ENCODE data around the gene IFT122. TPM values are rescaled to one million over a fixed set of nuclear protein-coding genes. Genes with fewer than 3 reads are reported as not detected.

IFT122 gene
- total RNA-seq, 1 donor from 2014 or later = 22.5 TPM

DNA sequence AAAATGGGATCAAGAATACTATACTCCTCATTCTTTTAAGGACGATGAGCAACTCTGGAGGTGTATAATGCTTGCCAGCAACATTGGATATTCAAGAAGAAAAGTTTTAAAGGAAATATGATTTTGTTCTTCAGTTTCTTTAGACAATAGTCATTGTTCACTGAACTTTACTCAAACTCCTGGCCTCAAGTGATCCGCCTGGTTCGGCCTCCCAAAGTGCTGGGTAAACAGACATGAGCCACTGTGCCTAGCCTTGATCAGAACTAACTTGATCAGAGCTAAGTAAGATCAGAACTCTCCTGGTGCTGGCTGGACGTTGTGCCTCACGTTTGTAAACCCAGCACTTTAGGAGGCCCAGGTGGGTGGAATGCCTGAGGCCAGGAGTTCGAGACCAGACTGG, 24.2 kb upstream of the IFT122 start:
- intact Hi-C loops (cut with micrococcal nuclease) = no loop called here

DNA sequence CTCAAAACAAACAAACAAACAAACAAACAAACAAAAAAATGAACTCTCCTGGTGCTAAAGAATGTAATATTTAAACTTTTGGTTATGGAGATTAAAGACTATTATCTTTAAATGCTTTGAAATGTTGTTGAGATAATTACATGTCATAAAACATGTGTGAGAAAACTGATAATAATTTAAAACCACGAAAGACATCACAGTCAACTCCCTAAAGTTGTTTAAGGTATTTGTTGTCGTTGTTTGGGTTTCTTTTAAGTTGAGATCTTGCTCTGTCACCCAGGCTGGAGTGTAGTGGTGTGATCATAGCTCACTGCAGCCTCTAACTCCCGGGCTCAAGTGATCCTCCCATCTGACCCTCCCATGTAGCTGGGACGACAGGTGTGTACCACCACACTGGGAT, 23.6 kb upstream of the IFT122 start:
- intact Hi-C loops (cut with micrococcal nuclease) = no loop called here

DNA sequence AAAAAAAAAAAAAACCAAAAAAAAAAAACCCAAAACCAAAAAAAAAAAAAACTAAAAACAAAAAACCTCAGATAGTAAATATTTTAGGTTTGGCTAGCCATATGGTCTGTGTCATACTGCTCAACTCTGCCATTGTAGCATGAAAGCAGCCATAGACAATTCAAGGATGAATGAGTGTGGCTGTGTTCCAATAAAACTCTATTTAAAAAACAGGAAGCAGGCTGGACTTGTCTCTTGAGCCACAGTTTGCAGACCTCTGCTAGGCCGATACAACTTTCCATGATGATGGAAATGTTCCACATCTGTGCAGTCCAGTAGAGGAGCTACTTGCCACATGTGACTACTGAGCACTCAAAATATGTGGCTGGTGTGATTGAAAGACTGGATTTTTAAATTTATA, 22.7 kb upstream of the IFT122 start:
- intact Hi-C loops (cut with micrococcal nuclease) = no loop called here

DNA sequence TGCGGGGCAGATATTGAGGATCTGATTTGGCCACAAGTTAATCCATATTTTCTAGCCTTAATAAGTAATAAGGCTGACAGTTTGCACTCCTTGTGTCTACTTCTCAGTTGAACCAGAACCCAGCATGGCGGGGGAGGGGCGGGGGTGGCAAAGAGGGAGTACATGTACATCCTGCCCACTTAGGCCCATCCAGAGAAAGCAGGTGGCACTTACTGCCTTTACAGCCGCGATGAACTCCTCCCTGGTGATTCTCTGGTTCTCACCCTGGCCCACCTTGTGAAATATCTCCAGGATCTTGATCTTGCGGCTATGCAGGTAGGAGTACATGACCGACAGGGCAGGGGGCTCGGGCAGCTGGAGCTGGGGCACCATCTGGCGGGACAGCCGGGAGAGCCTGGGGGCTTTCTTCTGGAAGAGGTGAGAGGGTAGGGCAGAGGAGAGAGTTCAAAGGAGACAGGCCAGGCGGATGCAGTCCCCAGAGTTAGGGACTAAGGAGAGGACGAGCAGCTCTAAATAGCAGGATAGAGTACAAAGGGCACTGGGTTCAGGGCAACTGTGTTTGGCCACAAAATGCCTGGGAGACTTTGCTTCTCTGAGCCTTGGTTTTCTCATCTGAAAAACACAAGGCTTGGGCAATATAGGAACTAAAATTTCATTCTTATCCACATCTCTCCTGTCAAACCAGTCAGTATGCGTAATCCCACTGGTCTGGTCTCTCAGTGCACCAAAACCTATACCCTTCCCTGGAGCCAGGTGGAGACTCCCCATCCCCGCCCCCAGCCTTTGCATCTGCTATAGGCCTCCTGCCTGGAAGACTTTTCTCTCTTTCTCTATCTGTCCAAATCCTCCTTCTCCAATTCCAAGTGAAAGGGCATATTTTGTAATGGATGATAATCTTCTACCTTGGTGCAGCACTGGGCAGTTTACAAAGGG, 21.7 kb upstream of the IFT122 start:
- intact Hi-C loops (cut with micrococcal nuclease) = no loop called here

DNA sequence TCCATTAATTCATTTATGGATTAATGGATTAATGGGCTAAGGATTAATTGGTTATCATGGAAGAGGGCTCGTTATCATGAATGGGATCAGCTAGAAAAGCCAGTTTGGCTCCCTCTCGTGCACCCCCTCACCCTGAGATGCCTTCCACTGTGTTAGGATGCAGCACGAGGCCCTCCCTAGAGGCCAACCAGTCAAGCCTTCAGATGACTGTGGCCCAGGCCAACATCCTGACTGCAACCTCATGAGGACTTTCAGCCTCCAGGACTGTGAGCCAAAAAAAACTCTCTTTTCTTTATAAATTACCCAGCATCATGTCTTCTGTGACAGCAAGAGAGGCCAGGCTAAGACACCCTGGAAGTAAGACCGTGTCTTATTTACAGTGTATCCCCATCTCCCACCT, 20.5 kb upstream of the IFT122 start:
- intact Hi-C loops (cut with micrococcal nuclease) = no loop called here

DNA sequence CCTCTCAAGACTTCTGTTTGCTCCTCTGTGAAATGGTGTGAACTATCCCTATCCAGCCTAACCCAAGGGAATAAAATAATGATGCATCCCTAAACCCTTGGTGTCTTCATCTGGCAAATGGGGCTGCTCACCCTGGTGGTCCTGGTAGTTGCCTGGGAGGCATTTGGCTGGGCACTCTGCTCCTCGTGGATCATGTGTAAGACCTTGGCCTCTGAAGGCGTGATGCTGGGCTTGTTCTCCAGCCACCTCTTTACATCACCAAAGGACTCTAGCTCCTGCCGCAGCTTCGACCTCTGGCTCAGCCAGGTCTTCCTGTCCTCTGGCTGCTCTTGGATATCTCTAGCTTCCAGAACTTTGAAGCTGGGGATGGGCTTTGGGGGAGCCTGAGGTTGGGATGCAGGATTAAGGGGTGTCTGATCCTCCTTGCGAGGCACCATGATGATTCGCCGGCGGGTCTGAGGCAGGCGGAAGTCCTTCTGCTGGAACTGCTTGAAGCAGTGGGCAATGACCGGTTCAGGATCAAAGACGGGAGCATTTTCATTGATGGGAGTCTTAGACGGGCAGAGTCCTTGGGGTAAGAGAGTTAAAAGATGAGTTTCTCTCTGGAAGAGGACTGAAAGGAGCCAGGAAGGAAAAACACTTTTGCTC, 18.7 kb upstream of the IFT122 start:
- intact Hi-C loops (cut with micrococcal nuclease) = no loop called here

DNA sequence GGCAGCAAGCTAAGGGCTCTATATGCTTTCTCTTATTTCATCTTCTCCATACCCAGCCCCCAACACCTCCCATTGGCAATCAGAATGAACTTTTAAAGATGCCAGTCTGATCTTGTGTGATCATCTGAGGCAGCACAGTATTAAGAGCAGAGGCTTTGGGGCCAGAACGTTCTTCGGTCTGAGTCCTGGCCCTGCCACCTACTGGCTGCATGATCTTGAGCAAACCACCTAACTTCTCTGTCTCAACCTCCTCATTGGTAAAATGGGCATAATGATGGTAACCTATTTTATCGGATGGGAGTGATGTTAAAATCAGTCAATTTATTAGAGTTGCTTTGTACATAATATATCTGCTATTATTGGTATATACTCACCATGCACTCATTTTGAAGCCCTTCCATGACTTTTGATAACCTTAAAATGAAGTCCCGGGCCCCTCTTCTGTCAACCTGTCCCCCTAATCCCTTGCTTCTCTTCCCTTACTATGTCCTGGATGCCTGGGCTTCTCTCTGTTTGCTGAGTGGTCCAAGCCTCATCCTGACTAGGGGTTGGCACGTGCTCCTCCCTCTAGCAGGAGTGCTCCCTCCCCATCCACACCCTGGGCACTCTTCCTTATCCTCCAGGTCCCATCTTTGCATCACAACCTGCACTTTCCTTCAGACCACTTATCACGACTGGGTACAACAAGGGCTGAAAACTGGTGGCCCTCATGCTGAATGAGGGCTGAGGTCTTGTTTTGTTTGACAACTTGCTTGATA, 17.9 kb upstream of the IFT122 start:
- intact Hi-C loops (cut with micrococcal nuclease) = no loop called here

DNA sequence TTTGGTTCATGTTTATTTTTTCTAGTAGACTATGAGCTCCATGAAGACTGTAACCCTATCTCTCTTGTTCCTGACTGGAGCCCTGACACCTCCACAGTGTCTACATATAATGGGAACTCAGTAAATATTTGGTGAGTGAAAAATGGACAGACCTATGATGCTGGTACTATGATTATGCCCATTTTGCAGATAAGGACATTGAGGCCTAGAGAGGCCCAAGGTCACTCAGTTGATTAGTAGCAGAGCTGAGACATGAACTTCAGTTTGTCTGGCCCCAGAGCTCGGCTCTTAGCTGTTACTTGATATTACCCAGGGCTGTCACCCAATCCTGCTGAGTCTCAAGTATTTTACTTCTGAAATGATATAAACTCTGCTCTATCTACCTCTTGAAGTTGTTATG, 17.1 kb upstream of the IFT122 start:
- intact Hi-C loops (cut with micrococcal nuclease) = no loop called here

DNA sequence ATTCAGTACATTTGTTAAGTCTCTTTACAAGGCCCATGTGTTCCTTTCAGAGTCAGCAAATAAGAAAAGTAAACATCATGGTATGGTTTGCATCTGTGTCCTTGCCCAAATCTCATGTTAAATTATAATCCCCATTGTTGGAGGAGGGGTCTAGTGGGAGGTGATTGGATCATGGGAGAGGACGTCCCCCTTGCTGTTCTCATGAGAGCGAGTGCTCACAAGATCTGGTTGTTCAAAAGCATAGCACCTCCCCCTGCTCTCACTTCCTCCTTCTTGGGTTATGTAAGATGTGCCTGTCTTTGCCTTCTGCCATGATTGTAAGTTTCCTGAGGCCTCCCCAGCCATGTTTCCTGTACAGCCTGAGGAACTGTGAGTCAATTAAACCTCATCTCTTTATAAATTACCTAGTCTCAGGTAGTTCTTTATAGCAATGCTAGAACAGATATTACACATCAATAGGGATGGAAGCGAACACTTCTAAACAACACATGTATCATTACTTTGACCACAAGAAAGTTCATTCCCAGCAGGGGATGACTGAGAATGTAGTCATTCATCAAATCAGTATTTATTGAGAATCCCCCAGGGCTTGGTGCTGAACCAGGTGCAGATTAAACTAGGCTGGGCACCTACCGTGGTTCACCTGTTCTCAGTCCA, 15.7 kb upstream of the IFT122 start:
- intact Hi-C loops (cut with micrococcal nuclease) = no loop called here

DNA sequence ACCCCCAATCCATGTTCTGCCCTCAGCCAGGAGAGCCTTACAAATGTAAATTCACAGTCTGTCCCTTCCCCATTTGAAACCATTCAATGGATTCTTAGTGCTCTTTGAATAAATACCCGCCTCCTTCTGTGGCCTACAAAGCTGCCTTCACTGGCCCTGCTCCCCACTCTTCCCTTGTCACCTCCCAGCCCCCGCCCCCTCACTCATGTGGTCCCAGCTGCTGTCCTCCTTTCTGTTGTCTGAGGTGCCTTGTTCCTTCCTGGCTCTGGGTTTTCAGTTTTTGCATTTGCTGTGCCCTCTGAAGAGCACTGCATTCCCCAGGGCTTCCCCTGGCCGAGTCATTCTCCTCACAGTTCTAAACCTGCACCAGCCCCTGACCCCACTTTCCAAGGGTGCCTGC, 14.8 kb upstream of the IFT122 start:
- intact Hi-C loops (cut with micrococcal nuclease) = no loop called here

DNA sequence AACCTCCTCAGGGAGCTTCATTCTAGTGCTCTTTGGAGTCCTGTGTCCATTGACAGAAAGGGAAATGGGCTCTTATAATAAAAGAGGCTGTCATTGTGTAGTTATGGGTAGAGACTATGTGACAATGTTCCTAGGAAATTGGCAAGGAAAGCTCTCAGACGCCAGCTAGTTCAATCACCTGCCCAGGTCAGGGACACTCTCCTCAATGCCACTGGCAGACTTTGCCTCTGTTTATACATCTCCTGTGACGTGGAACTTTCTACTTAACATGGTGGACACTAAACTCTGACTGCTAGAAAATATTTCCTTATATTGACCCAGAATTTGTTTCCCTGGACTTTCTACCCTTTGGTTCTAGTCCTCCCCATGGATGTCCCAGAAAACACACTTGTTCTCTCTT, 14.4 kb upstream of the IFT122 start:
- intact Hi-C loops (cut with micrococcal nuclease) = no loop called here

DNA sequence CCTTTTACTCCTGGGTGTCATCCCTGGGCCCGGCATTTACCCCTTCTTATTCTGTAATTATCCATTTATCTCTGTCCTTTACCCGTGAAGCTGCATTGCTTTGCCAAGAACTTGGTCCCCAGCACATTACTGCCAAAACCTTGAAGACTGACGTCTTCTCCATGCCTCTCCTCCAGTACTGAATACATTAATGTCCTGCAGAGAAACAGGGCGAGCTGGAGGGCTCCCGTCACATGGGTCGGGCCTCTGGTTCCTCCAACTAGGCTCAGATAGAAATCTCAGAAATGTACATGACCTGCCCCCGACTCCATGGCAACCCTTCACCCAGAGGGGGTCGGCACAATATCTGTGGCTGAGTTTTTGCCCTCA, 12.0 kb upstream of the IFT122 start:
- intact Hi-C loops (cut with micrococcal nuclease) = loop anchor here (1.0 kb wide), 2 partner anchors 12 to 29 kb away; partner anchors contain the start of gene IFT122

DNA sequence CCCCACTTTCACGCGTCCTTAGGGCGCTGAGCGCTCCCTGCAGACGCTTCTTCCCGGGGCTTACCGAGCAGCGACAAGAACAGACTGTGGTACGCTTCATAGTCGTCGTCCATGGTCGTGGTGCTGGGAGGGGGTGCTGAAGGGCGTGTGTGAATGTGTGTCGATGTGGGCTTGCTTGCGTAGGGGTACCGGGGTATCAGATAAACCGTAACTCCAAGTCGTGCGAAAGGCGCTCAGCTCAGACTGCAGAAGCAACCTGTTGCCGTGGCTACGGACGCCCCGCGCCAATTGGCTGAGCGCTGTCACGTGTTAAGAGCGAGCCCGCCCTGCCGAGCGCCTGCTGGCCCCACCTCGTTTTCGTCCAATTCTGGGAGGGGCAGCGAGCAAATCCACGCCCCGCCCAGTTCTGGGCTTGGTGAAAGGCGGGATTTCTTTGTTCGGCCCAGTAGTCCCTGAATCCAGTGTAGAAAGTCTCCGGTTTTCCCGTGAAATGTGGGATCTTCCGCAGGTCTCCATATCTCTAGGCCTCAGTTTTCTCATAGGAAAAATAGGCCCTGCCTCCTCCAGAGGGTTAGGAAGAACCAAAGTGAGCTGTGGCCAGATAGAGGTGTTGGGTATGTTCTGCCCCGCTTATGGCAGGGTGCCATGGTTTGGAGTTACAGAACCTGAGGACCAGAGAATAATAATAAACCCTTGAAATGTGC, 11.5 kb upstream of the IFT122 start, which contains the start of gene EFCAB12:
EFCAB12 (minus strand) TSS at position 261 of the 704 bp plus-strand sequence; CDS start at position 113, 148 bp downstream.
- intact Hi-C loops (cut with micrococcal nuclease) = loop anchor here (1.0 kb wide), 2 partner anchors 12 to 29 kb away; partner anchors contain the start of gene IFT122

DNA sequence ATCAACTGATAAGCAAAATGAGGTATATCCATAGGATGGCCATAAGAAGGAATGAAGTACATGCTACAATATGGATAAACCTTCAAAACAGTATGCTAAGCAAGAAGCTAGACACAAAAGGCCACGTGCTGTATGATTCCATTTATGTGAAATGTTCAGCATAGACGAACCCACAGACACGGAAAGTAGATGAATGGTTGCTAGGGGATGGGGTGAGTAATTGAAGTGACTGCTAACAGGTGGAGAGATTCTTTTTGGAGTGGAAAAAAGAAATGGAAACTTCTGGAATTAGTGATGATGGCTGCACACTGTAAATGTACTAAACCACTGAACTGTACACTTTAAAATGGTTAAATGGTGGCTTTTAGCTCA, 11.0 kb upstream of the IFT122 start:
- intact Hi-C loops (cut with micrococcal nuclease) = no loop called here

DNA sequence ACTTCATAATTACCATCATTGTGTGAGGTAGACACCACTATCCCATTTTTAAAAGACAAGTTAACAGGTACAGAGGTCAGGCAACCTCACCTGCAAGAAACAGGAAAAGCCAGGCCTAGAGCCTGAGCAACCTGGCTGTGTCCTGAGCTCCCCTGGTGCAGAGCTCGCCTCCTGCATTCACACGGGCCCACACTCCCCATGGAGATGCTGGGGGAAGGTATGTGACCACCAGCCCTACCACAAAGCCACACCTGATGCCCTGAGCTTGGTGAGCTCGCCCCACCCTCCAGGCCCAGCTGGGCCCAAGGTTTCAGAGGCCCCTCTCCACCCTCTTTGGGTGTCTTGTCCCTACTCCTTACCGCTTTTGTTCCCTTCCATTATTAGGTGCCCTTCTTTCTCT, 10.4 kb upstream of the IFT122 start:
- intact Hi-C loops (cut with micrococcal nuclease) = no loop called here

DNA sequence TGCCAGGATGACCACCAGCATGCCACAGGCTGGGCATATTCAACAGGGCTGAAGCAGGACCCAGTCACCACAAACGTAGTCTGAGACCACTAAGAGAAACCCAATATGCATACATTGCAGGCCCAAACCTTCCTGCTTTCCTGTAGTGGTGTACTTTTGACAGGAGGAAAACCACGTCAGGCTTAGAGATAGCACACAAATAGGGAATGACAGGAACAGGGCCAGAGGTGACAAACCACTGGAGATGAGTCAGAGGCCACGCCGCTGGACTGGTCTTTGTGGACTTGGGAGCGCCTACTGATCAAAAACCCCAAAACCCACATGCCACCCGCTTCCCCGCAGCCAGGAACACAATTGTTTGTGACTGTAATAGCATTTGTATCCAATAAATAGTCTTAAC, 8.0 kb upstream of the IFT122 start:
- intact Hi-C loops (cut with micrococcal nuclease) = no loop called here

DNA sequence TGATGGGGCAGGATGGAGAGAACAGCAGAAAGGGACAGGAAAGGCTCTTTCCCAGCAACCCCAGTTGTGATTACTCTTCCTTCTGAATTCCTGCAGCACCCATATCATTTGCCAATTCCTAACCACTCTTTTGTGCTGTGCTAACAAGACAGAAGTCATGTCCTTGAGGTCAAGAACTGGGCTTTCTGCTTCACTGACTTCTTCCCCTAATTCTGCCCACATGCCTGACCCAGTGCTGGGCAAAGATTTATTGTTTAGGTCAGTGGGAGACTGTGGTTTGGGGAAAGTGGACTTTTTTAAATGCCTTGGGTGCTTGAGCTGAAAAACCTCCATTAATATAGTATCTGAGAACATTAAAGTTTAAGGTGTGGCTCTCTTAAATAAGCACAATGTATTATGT, 7.4 kb upstream of the IFT122 start:
- intact Hi-C loops (cut with micrococcal nuclease) = no loop called here

DNA sequence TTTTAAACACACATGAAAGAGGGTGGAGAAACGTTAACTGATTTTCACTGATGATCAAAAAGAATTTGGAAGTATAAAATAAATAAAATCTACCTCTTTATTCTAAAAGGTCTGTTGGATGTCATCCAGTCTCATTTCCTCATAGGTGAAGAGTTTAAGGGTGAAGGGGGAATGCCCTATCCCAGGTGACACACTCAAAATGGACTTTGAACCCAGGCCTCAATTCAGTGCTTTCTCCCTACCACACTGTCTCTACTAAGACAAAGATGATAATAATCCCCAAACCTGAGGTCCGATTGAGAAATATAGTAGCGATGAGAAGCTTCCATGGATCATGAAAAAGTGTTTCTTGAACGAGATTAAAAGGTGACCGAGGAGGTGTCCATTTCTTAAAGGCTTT, 6.5 kb upstream of the IFT122 start:
- intact Hi-C loops (cut with micrococcal nuclease) = no loop called here

DNA sequence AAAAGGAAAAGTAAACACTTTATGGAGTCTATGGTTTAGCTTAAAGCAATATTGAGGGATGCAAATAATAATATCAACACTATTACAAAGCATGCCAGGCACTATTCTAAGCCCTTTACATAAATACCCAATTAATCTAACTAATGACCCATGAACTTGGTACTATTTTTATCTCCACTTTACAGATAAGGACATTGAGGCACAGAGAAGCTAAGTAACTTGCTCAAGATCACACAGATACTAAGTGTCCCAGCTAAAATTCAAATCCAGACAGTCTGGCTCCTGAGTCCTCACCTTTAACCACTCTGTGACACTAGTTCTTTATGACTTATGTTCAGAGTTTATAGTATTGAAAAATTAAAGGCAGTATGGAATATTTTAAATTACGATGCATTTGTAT, 5.9 kb upstream of the IFT122 start:
- intact Hi-C loops (cut with micrococcal nuclease) = no loop called here

DNA sequence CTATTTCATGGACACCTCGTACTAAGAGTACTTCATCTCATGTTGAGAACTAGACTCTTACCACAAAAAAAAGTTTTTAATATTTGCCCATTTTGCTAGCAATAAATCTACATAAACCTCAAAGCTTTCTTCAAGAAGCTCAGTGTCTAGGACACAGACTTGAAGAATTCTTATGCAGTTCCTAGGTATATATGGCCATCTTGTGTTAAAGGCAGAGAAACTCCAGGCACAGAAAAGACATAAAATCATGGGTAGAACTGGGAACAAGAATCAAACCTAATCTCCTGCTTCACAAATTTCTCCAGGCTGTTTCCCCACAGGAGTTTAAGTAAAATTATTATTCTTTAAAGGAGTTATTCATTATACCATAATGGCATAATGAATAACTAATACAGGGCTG, 4.7 kb upstream of the IFT122 start:
- intact Hi-C loops (cut with micrococcal nuclease) = no loop called here
